NB4 (cell line): Measurements from ENCODE around the gene TACC2.

Experiments used
- CTCF ChIP-seq: IDR thresholded peaks from one replicate; pipeline ENCODE4 v1.5.1; 2012; ENCODE audit warnings: low read depth, low read length
- MAX ChIP-seq: IDR thresholded peaks from 2 replicates; pipeline ENCODE4 v1.6.1; 2011; ENCODE audit warnings: low read depth, low read length
- MYC ChIP-seq: IDR thresholded peaks from 2 replicates; pipeline ENCODE4 v1.6.1; 2011; ENCODE audit warnings: low read depth, low read length
- POLR2A ChIP-seq: IDR thresholded peaks from 2 replicates; pipeline ENCODE4 v1.6.1; 2011; ENCODE audit warnings: mild to moderate bottlenecking; ENCODE audit not compliant: insufficient read length; ENCODE audit errors: extremely low read depth

GRCh38 chr10:122220736-122221135 is 231.8 kb downstream of the TACC2 start:
- no peak for TF ChIP-seq POLR2A
- no peak for TF ChIP-seq CTCF
- no peak for TF ChIP-seq MAX
- no peak for TF ChIP-seq MYC
